Gastrocnemius medialis (tissue), 4 donors: ENCODE measurements around the gene TARP.

Experiments
- ATAC-seq, 2 donors: fragments of 150-250 bp; one replicate each; pipeline ENCODE4 v1.9.1; 2016
- DNase-seq, 2 donors: peaks; one replicate each; pipeline ENCODE4 v3.0.0-alpha.2; 2019
- H3K27ac ChIP-seq, 4 donors: fragments of 200-600 bp; sonication (generic); 1 replicate in 1 of 4; 2 replicates in 3 of 4; pipeline ENCODE4 v1.5.1; 2016 to 2018; ENCODE audit warnings: mild to moderate bottlenecking in 2 of 4, moderate library complexity in 1 of 4
- H3K27me3 ChIP-seq, 3 donors: fragments of 200-600 bp; sonication (generic) in 2 of 3; 1 replicate in 1 of 3; 2 replicates in 2 of 3; pipeline versions ENCODE4 v1.5.1 to v1.6.0; 2016 to 2019; ENCODE audit warnings: mild to moderate bottlenecking in 1 of 3, moderate library complexity in 1 of 3
- H3K36me3 ChIP-seq, 2 donors: fragments of 200-600 bp; sonication (generic) in 1 of 2; one replicate each; pipeline ENCODE4 v1.5.1; 2017 to 2018
- H3K4me1 ChIP-seq, 2 donors: fragments of 200-600 bp; sonication (generic) in 1 of 2; one replicate each; pipeline ENCODE4 v1.5.1; 2016 to 2017; ENCODE audit warnings: mild to moderate bottlenecking in 2 of 2
- H3K4me3 ChIP-seq, 4 donors: fragments of 200-600 bp; sonication (generic) in 3 of 4; 1 replicate in 1 of 4; 2 replicates in 3 of 4; pipeline ENCODE4 v1.5.1; 2016 to 2019; ENCODE audit warnings: mild to moderate bottlenecking in 2 of 4
- H3K9me3 ChIP-seq, 3 donors: fragments of 200-600 bp; sonication (generic) in 2 of 3; 1 replicate in 1 of 3; 2 replicates in 2 of 3; pipeline ENCODE4 v1.5.1; 2016 to 2019
- CTCF ChIP-seq, 5 experiments: fragments of 450-650 bp in 3 of 5; fragments of 200-600 bp in 2 of 5; sonication (generic) in 2 of 5; IDR thresholded peaks in 4 of 5; conservative IDR thresholded peaks in 1 of 5; 1 replicate in 4 of 5; 2 replicates in 1 of 5; pipeline ENCODE4 v1.5.1; 2016 to 2019; ENCODE audit warnings: antibody characterized with exemption in 5 of 5, mild to moderate bottlenecking in 3 of 5, moderate library complexity in 3 of 5
- POLR2A ChIP-seq, 2 donors: fragments of 450-650 bp; IDR thresholded peaks; one replicate each; pipeline ENCODE4 v1.6.1; 2017; ENCODE audit warnings: antibody characterized with exemption in 2 of 2, mild to moderate bottlenecking in 2 of 2, moderate library complexity in 2 of 2
- in situ Hi-C, 4 donors: fragments of 200-750 bp; cut with MboI; loops; one replicate each; pipeline versions ENCODE4 v1.15.0 to v1.8.0; 2017; ENCODE audit warnings: low sequenced_read_pairs in 4 of 4
- intact Hi-C: fragments of 100-400 bp; cut with DNase I; formaldehyde crosslinking; loops from one replicate; pipeline ENCODE4 v1.15.1; 2023; ENCODE audit warnings: low total_unique reads

Gene TARP

GRCh38 chr7:38291117-38291647 is 17.7 kb upstream of the TARP start:
- TF ChIP-seq POLR2A (IDR thresholded peaks at IDR 0.05) (no peak), CTCF (IDR thresholded peaks at IDR 0.05 in 4 of 5, conservative IDR thresholded peaks at IDR 0.05 in 1 of 5) (no peak)
- no peak for ATAC-seq
- in situ Hi-C loops: no loop called here
- DNase-seq: no peak
- Histone ChIP-seq H3K4me1 (no peaks in the 10 kb centered on the region), H3K9me3 (no peaks in the 10 kb centered on the region), H3K27me3 (no peaks in the 10 kb centered on the region), H3K4me3 (no peak overlapping the region), H3K27ac (no peak overlapping the region), H3K36me3 (no peaks in the 10 kb centered on the region)
- intact Hi-C loops: no loop called here

- H3K9me3 ChIP-seq: no peaks in the 10 kb centered on the region
- no peaks in the 10 kb centered on the region for H3K36me3 ChIP-seq
- intact Hi-C loops (no loop called here), in situ Hi-C loops (no loop called here)
- ATAC-seq (no peak), DNase-seq (no peak)
- no peak overlapping the region for H3K4me3 ChIP-seq
- TF ChIP-seq CTCF (IDR thresholded peaks at IDR 0.05 in 4 of 5, conservative IDR thresholded peaks at IDR 0.05 in 1 of 5): no peak
- TF ChIP-seq POLR2A (IDR thresholded peaks at IDR 0.05): no peak
- no peaks in the 10 kb centered on the region for H3K27me3 ChIP-seq
- H3K27ac ChIP-seq: no peak overlapping the region
- H3K4me1 ChIP-seq: no peaks in the 10 kb centered on the region
Measured at GRCh38 chr7:38284553-38284952, 11.1 kb upstream of the TARP start.

GRCh38 chr7:38283809-38284208 is 10.4 kb upstream of the TARP start:
- no peak for ATAC-seq

GRCh38 chr7:38283107-38283506 is 9.7 kb upstream of the TARP start:
- no peak overlapping the region for H3K27ac ChIP-seq
- intact Hi-C loops (no loop called here), in situ Hi-C loops (no loop called here)
- no peaks in the 10 kb centered on the region for H3K4me1 ChIP-seq
- H3K4me3 ChIP-seq: no peak overlapping the region
- H3K27me3 ChIP-seq: no peaks in the 10 kb centered on the region
- no peak for DNase-seq
- ATAC-seq: no peak
- no peaks in the 10 kb centered on the region for H3K36me3 ChIP-seq
- no peaks in the 10 kb centered on the region for H3K9me3 ChIP-seq
- TF ChIP-seq POLR2A (IDR thresholded peaks at IDR 0.05): no peak
- no peak for TF ChIP-seq CTCF (IDR thresholded peaks at IDR 0.05 in 4 of 5, conservative IDR thresholded peaks at IDR 0.05 in 1 of 5)

More at GRCh38 chr7:38283809-38284208, 10.4 kb upstream of the TARP start:
- no peaks in the 10 kb centered on the region for H3K9me3 ChIP-seq
- intact Hi-C loops: no loop called here
- H3K36me3 ChIP-seq: no peaks in the 10 kb centered on the region
- no peaks in the 10 kb centered on the region for H3K4me1 ChIP-seq
- H3K27ac ChIP-seq: no peak overlapping the region
- in situ Hi-C loops: no loop called here
- TF ChIP-seq POLR2A (IDR thresholded peaks at IDR 0.05): no peak
- TF ChIP-seq CTCF (IDR thresholded peaks at IDR 0.05 in 4 of 5, conservative IDR thresholded peaks at IDR 0.05 in 1 of 5): no peak
- H3K4me3 ChIP-seq: no peak overlapping the region
- no peaks in the 10 kb centered on the region for H3K27me3 ChIP-seq
- DNase-seq: no peak

GRCh38 chr7:38282081-38282480 is 8.6 kb upstream of the TARP start:
- H3K4me1 ChIP-seq: no peaks in the 10 kb centered on the region
- in situ Hi-C loops: no loop called here
- no peak for TF ChIP-seq CTCF (IDR thresholded peaks at IDR 0.05 in 4 of 5, conservative IDR thresholded peaks at IDR 0.05 in 1 of 5)
- TF ChIP-seq POLR2A (IDR thresholded peaks at IDR 0.05): no peak

More at GRCh38 chr7:38282081-38282480, 8.6 kb upstream of the TARP start:
- ATAC-seq (no peak), DNase-seq (no peak)
- intact Hi-C loops: no loop called here
- Histone ChIP-seq H3K27ac (no peak overlapping the region), H3K4me3 (no peak overlapping the region), H3K9me3 (no peaks in the 10 kb centered on the region), H3K36me3 (no peaks in the 10 kb centered on the region), H3K27me3 (no peaks in the 10 kb centered on the region)
